Right lobe of liver (tissue), 6 donors: ENCODE results near the gene AKAP11. TPM values are rescaled to one million over a fixed set of nuclear protein-coding genes. Genes with fewer than 3 reads are reported as not detected.
A peak's percentile ranks its signal among the peaks of the same experiment; 100 is the strongest.

Experiments
- ATAC-seq, 4 donors: fragments of 200-7000 bp; cut with Tn5 transposase; one replicate each; pipeline ENCODE4 v1.9.1; 2020; ENCODE audit warnings: mild to moderate bottlenecking in 4 of 4, moderate library complexity in 4 of 4
- DNase-seq, 3 donors: peaks; one replicate each; pipeline ENCODE4 v3.0.0-alpha.2; 2020
- H3K27ac ChIP-seq, 3 donors: fragments of 200-600 bp; one replicate each; pipeline ENCODE4 v1.8.0; 2022
- H3K27me3 ChIP-seq, 2 donors: fragments of 200-600 bp; one replicate each; pipeline ENCODE4 v1.8.0; 2022
- H3K36me3 ChIP-seq, 4 donors: fragments of 200-600 bp; sonication (generic) in 1 of 4; one replicate each; pipeline versions ENCODE4 v1.5.1 to v1.8.0; 2017 to 2022; ENCODE audit warnings: control low read depth in 1 of 4
- H3K4me1 ChIP-seq, 4 donors: fragments of 200-600 bp; sonication (generic) in 1 of 4; one replicate each; pipeline versions ENCODE4 v1.5.1 to v1.8.0; 2017 to 2022; ENCODE audit warnings: control low read depth in 1 of 4
- H3K4me3 ChIP-seq, 3 donors: fragments of 200-600 bp; one replicate each; pipeline ENCODE4 v1.8.0; 2022
- H3K9me3 ChIP-seq, 4 donors: fragments of 200-600 bp; sonication (generic) in 1 of 4; one replicate each; pipeline versions ENCODE4 v1.5.1 to v1.8.0; 2017 to 2022; ENCODE audit warnings: control low read depth in 1 of 4
- CTCF ChIP-seq, 4 donors: fragments of 200-600 bp in 3 of 4; fragments of 450-650 bp in 1 of 4; IDR thresholded peaks; one replicate each; pipeline versions ENCODE4 v1.5.1 to v1.8.0; 2016 to 2022; ENCODE audit warnings: antibody characterized with exemption in 4 of 4, mild to moderate bottlenecking in 2 of 4
- POLR2A ChIP-seq: fragments of 450-650 bp; IDR thresholded peaks from one replicate; pipeline ENCODE4 v1.6.1; 2017; ENCODE audit warnings: antibody characterized with exemption, mild to moderate bottlenecking
- WGBS: methylation state at CpG from one replicate; pipeline ENCODE4 v1.1.6; 2018; ENCODE audit warnings: low coverage, low lambda C conversion rate; ENCODE audit not compliant: insufficient coverage; ENCODE audit errors: missing lambda C conversion rate; 5-methylcytosine and 5-hydroxymethylcytosine counted together
- intact Hi-C, 2 donors: fragments of 100-400 bp; cut with DNase I; formaldehyde crosslinking; loops; one replicate each; pipeline versions ENCODE4 v1.11.2 to v1.14.1; 2022
- total RNA-seq, 6 experiments: library from RNA; depleted of rRNA in 2 of 6; stranded (reverse); fragments of >200 nt in 2 of 6; fragmentation: NEBNext Ultra II Directional in 3 of 6; extraction: Animal tissue kit (Norgen Biotek cat#: 25700) in 3 of 6; gene quantifications; one replicate each; pipeline versions ENCODE4 v1.1.0 to v1.2.4, GENCODE V29; 2016 to 2023
- donor health status: DM: no; HTN: yes; CAD: no.
- donor health status: DM: no; HTN: no; CAD: no.
- donor health status: DM: no; HTN: no; CAD: no.
- donor health status: DM: no; HTN: yes; CAD: no.
- donor health status: DM: no; HTN: yes; CAD: no.

Gene AKAP11
- total RNA-seq, 6 experiments from 2014 or later, result 8.5 to 13.8 (median 12.1) TPM

GRCh38 chr13:42307461-42307860 is 35.5 kb downstream of the AKAP11 start:
- no peaks in the 10 kb centered on the region for H3K9me3 ChIP-seq
- 92% methylated on average over 3 of the region's 4 CpGs for WGBS
- no peaks in the 10 kb centered on the region for H3K4me1 ChIP-seq
- H3K36me3 ChIP-seq, result peaks cover 0 to 13% (median 6%) of the 10 kb centered on the region in 4 donors
- no peaks in the 10 kb centered on the region for H3K27me3 ChIP-seq
- intact Hi-C loops, result no loop called here
- no peak overlapping the region for H3K27ac ChIP-seq
- TF ChIP-seq CTCF (IDR thresholded peaks at IDR 0.05), result no peak
- TF ChIP-seq POLR2A, result no peak
- no peak for ATAC-seq
- DNase-seq, result no peak
- H3K4me3 ChIP-seq, result no peak overlapping the region

GRCh38 chr13:42312817-42313431 is 41.0 kb downstream of the AKAP11 start:
- Histone ChIP-seq H3K9me3 (no peaks in the 10 kb centered on the region), H3K4me3 (no peak overlapping the region), H3K27me3 (no peaks in the 10 kb centered on the region), H3K36me3 (peaks cover 0 to 21% (median 6%) of the 10 kb centered on the region in 4 donors), H3K27ac (no peak overlapping the region), H3K4me1 (peaks cover 0 to 7% (median 0%) of the 10 kb centered on the region in 4 donors)
- no peak for TF ChIP-seq CTCF (IDR thresholded peaks at IDR 0.05)
- ATAC-seq, result no peak
- DNase-seq, result no peak
- intact Hi-C loops, result no loop called here
- 85% methylated on average over 2 of the region's 2 CpGs for WGBS

GRCh38 chr13:42318570-42318969 is 46.6 kb downstream of the AKAP11 start:
- intact Hi-C loops, result no loop called here
- ATAC-seq, result no peak

GRCh38 chr13:42320375-42320787 is 48.4 kb downstream of the AKAP11 start:
- H3K4me3 ChIP-seq, result peak overlapping the region in 1 of 3 donors; percentile 24
- WGBS, result 31% methylated on average over 4 of the region's 4 CpGs
- H3K36me3 ChIP-seq, result no peaks in the 10 kb centered on the region
- no peaks in the 10 kb centered on the region for H3K27me3 ChIP-seq
- peak; percentile 79 to 92 (median 86) for ATAC-seq
- peak overlapping the region in 2 of 3 donors; percentile 63 to 71 for H3K27ac ChIP-seq
- TF ChIP-seq CTCF (IDR thresholded peaks at IDR 0.05), result no peak
- peak; percentile 35 for TF ChIP-seq POLR2A
- intact Hi-C loops, result no loop called here
- no peaks in the 10 kb centered on the region for H3K9me3 ChIP-seq
- peaks cover 0 to 19% (median 8%) of the 10 kb centered on the region in 4 donors for H3K4me1 ChIP-seq
- peak in 1 of 3 donors; percentile 58 for DNase-seq

More at GRCh38 chr13:42318570-42318969, 46.6 kb downstream of the AKAP11 start:
- no peak overlapping the region for H3K4me3 ChIP-seq
- H3K4me1 ChIP-seq, result peaks cover 0 to 19% (median 8%) of the 10 kb centered on the region in 4 donors
- WGBS, result 85% methylated on average over 3 of the region's 3 CpGs
- H3K27ac ChIP-seq, result no peak overlapping the region
- H3K27me3 ChIP-seq, result no peaks in the 10 kb centered on the region
- TF ChIP-seq POLR2A (no peak), CTCF (IDR thresholded peaks at IDR 0.05) (no peak)
- H3K9me3 ChIP-seq, result no peaks in the 10 kb centered on the region
- no peak for DNase-seq
- peaks cover 0 to 5% (median 0%) of the 10 kb centered on the region in 4 donors for H3K36me3 ChIP-seq
